ENCODE data around the gene CEP135.

The CEP135 gene, protein sequence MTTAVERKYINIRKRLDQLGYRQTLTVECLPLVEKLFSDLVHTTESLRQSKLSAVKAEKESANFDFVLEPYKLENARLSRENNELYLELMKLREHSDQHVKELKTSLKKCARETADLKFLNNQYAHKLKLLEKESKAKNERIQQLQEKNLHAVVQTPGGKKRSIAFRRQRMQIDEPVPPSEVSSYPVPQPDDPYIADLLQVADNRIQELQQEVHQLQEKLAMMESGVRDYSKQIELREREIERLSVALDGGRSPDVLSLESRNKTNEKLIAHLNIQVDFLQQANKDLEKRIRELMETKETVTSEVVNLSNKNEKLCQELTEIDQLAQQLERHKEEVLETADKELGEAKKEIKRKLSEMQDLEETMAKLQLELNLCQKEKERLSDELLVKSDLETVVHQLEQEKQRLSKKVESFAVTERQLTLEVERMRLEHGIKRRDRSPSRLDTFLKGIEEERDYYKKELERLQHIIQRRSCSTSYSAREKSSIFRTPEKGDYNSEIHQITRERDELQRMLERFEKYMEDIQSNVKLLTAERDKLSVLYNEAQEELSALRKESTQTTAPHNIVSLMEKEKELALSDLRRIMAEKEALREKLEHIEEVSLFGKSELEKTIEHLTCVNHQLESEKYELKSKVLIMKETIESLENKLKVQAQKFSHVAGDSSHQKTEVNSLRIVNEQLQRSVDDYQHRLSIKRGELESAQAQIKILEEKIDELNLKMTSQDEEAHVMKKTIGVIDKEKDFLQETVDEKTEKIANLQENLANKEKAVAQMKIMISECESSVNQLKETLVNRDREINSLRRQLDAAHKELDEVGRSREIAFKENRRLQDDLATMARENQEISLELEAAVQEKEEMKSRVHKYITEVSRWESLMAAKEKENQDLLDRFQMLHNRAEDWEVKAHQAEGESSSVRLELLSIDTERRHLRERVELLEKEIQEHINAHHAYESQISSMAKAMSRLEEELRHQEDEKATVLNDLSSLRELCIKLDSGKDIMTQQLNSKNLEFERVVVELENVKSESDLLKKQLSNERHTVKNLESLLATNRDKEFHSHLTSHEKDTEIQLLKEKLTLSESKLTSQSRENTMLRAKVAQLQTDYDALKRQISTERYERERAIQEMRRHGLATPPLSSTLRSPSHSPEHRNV

DNA sequence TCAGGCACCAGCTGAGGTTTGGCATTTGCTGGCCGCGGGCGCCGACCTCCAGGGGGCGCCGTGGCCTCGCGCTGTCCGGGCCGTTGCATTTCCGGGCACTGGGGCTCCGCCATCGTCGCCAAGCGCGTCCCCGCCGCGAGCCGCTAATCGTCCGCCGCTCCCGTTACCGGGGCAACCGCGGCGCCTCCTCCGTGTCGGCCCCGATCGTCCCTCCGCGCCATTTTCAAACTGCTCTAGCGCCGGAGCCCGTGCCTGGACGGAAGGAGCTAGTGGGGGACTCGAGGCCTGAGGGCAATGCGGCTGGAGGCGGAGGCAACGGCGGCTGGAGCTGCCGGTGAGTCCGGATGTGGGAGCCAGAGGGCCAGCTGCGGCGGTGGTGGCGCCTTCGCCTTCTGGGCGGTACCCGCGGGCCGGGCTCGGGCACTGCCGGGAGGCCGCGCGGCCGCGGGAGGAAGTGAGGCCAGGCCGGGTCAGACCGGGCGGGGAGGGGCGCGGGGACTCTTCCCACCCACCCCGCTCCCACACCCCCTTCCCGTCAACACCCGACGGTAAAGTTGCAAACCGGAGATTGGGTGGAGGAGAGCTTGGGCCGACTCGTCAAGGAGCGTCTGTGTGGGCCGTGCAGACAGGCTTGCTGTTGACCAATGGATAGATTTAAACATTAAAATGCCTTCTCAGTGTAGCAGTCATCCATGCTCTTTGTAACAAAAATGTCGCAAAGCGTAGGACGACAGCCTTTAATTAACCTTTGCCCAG, at the start of gene CEP135:
TSS of gene CEP135 (plus strand) at position 220 of the 756 bp plus-strand sequence. CDS start 3,186 bp downstream, outside the sequence.
- Histone ChIP-seq H3K36me3 (ENCODE audit: insufficient read depth, low read length) (no peaks in the 10 kb centered on the region; the same call in 1 of the 2 replicates), H3K4me1 (ENCODE audit: insufficient read depth, low read length) (peaks cover 17% of the 10 kb centered on the region), H3K9ac (ENCODE audit: low read depth, low read length) (peak within 1 kb of the TSS; percentile 77), H3K9me3 (ENCODE audit: control insufficient read depth, insufficient read depth, low read length) (no peaks in the 10 kb centered on the region)

DNA sequence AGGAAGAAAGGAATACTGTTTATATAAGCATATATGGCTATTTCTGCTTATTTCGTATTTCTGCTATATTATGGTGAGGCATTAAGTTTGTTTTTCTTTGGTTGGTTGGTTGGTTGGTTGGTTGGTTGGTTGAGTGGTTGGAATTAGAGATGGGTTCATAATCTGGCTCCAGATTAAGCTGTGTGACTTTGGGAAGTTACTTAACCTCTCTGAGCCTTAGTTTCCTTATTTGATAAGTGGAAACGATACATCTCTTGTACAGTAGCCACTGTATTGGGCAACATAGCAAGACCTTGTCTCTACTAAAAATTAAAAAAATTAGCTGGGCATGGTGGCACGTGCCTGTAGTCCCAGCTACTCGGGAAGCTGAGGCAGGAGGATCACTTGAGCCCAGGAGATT, 46.1 kb upstream of the CEP135 start:
- H3K4me1 ChIP-seq (ENCODE audit: insufficient read depth, low read length): no peaks in the 10 kb centered on the region
- no peaks in the 10 kb centered on the region for H3K36me3 ChIP-seq (ENCODE audit: insufficient read depth, low read length)
- no peaks in the 10 kb centered on the region for H3K9me3 ChIP-seq (ENCODE audit: control insufficient read depth, insufficient read depth, low read length)
- H3K9ac ChIP-seq (ENCODE audit: low read depth, low read length): no peak overlapping the region

DNA sequence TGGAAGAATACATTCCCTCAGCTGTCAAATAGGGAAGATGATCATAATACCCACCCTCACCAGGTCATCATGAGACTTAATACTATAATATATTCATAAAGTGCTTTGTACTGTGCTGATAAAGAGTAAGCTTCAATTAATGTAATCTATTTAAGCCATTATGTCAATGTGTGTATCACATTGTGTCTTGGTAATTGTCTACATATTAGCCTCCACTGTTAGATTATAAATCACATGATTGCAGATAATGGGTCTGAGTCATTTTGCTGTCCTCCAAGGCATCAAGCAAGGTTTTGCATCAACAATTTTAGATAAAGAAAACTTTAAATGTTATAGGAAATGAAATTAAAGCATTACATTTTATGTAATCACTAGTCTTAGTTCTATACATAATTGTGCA, 45.2 kb upstream of the CEP135 start:
- Histone ChIP-seq H3K4me1 (ENCODE audit: insufficient read depth, low read length) (no peaks in the 10 kb centered on the region), H3K9ac (ENCODE audit: low read depth, low read length) (no peak overlapping the region), H3K9me3 (ENCODE audit: control insufficient read depth, insufficient read depth, low read length) (no peaks in the 10 kb centered on the region), H3K36me3 (ENCODE audit: insufficient read depth, low read length) (no peaks in the 10 kb centered on the region)

DNA sequence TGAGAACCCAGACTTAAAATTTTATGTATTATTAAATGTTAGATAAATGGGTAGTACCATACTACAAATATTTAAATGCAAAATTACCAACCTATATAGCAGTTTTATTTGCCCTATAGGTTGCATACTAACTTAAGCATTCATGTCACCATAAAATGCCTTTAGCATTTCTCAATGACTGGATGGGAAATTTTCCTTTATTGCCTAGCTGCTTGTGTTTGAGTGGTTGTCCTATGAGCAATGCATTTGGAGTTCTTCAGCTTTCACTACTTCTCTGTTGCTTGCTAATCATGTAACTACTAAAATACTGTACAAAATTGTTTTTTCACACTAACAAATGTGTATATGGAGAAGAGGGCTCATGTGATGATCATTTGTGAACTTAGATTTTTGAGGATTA, 44.2 kb upstream of the CEP135 start:
- no peaks in the 10 kb centered on the region for H3K36me3 ChIP-seq (ENCODE audit: insufficient read depth, low read length)
- H3K9me3 ChIP-seq (ENCODE audit: control insufficient read depth, insufficient read depth, low read length): no peaks in the 10 kb centered on the region
- H3K9ac ChIP-seq (ENCODE audit: low read depth, low read length): no peak overlapping the region
- H3K4me1 ChIP-seq (ENCODE audit: insufficient read depth, low read length): no peaks in the 10 kb centered on the region

DNA sequence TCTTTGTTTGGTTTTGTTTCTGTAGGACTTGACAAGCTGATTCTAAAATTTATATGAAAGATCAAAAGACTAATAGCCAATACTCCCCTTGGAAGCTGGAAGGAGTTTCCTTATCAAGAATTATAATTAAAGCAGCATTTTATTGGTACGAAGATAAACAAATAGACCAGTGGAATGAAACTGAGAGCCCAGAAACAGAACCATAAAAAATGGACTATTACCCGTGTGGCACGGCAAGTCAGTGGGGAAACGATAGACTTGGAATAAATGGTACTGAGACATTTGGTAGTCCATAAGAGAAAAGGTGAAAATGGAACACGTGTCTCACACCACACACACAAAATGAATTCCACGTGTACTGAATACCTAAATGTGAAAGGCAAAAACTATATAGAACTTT, 42.4 kb upstream of the CEP135 start:
- Histone ChIP-seq H3K4me1 (ENCODE audit: insufficient read depth, low read length) (no peaks in the 10 kb centered on the region), H3K9me3 (ENCODE audit: control insufficient read depth, insufficient read depth, low read length) (no peaks in the 10 kb centered on the region), H3K36me3 (ENCODE audit: insufficient read depth, low read length) (no peaks in the 10 kb centered on the region), H3K9ac (ENCODE audit: low read depth, low read length) (no peak overlapping the region)

DNA sequence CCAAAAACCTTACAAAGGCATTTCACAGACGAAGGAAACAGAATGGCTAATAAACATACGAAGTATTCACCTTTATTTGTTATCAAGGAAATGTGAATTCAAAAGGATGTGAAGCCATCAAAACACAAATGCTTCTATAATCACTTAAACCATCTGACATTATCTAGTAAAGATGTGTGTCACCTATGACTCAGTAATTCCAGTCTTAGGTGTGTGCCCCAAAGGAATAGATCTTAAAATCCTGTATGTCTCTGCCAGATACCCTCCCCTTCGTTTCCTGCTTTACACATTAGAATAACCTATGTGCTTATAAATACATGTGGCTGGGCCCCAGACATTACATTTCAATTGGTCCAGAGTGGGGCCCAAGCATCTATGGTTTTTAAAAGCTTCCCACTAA, 41.8 kb upstream of the CEP135 start:
- H3K4me1 ChIP-seq (ENCODE audit: insufficient read depth, low read length): no peaks in the 10 kb centered on the region
- H3K9ac ChIP-seq (ENCODE audit: low read depth, low read length): no peak overlapping the region
- H3K9me3 ChIP-seq (ENCODE audit: control insufficient read depth, insufficient read depth, low read length): no peaks in the 10 kb centered on the region
- no peaks in the 10 kb centered on the region for H3K36me3 ChIP-seq (ENCODE audit: insufficient read depth, low read length)

DNA sequence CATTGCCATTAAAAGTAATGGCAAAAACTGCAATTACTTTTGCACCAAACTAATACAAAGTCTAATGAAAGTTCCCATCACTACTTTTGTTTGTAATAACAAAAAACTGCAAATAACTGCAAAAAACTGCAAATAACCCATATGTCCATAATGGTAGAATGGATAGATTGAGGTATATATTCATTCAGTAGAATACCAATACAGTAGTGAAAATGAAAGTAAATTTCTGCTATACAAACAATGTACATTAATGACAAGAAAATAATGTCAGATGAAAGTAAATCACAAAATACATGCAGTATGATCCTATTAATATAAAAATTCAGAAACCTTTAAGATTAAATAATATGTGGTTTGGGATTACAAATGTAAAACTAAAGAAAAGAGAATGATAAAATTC, 41.3 kb upstream of the CEP135 start:
- no peaks in the 10 kb centered on the region for H3K4me1 ChIP-seq (ENCODE audit: insufficient read depth, low read length)
- no peaks in the 10 kb centered on the region for H3K9me3 ChIP-seq (ENCODE audit: control insufficient read depth, insufficient read depth, low read length)

DNA sequence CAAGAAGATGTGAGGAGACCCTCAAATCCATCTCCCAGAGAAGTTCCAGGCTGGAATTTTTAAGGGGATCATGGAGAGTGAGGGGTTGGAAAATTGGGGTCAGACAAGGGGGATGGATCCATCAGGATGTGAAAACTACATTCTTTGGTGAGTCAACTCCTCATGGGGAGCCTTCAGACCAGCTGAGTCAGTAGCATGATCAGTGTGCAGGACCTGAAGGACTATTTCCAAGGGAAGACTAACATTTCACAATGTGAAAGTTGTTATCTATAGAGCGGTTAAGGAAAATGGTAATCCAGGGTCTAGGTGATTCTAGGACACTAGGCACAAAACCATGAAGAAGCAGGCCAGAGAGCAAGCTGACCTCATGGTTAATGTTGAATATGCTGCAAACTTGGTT, 38.6 kb upstream of the CEP135 start:
- no peaks in the 10 kb centered on the region for H3K9me3 ChIP-seq (ENCODE audit: control insufficient read depth, insufficient read depth, low read length)
- no peak overlapping the region for H3K9ac ChIP-seq (ENCODE audit: low read depth, low read length)
- no peaks in the 10 kb centered on the region for H3K36me3 ChIP-seq (ENCODE audit: insufficient read depth, low read length)
- no peaks in the 10 kb centered on the region for H3K4me1 ChIP-seq (ENCODE audit: insufficient read depth, low read length)

More for the DNA sequence above, 41.3 kb upstream of the CEP135 start:
- Histone ChIP-seq H3K9ac (ENCODE audit: low read depth, low read length) (no peak overlapping the region), H3K36me3 (ENCODE audit: insufficient read depth, low read length) (no peaks in the 10 kb centered on the region)

DNA sequence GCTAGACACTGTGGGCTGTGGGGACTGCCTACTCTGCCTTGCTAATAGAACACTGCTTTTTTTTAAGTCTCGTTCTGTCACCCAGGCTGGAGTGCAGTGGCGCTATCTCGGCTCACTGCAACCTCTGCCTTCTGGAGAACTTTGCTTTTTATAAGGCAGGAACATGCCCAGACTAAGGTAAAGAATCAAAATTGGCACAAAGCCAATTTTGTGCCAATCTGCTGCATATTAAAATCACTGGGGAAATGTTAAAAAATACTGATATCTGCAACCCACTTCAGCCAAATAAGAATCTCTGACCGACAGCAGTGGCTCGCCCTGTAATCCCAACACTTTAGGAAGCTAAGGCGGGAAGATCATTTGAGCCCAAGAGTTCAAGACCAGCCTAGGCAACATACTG, 36.5 kb upstream of the CEP135 start:
- no peaks in the 10 kb centered on the region for H3K4me1 ChIP-seq (ENCODE audit: insufficient read depth, low read length)
- H3K9me3 ChIP-seq (ENCODE audit: control insufficient read depth, insufficient read depth, low read length): no peaks in the 10 kb centered on the region
- no peak overlapping the region for H3K9ac ChIP-seq (ENCODE audit: low read depth, low read length)
- no peaks in the 10 kb centered on the region for H3K36me3 ChIP-seq (ENCODE audit: insufficient read depth, low read length)

DNA sequence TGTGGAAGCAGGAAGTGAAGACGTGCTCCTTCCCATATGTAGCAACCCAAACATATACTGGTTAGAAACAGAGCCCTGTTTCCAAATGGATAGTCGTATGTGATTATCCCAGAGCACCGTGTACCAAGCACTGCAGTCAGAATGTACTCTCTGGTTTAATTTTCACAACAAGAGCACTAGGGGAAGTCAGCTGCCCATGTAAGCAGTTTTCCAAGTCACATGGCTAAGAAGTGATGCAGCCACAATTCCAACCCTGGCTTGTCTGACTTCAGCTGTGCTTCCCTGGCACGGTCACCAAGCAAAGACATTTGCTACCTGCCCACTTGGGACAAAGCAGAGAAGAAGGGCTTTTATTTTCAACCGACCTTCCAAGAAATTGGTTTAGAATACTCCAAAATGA, 28.2 kb upstream of the CEP135 start:
- Histone ChIP-seq H3K9ac (ENCODE audit: low read depth, low read length) (no peak overlapping the region), H3K9me3 (ENCODE audit: control insufficient read depth, insufficient read depth, low read length) (no peaks in the 10 kb centered on the region), H3K36me3 (ENCODE audit: insufficient read depth, low read length) (no peaks in the 10 kb centered on the region), H3K4me1 (ENCODE audit: insufficient read depth, low read length) (no peaks in the 10 kb centered on the region)

DNA sequence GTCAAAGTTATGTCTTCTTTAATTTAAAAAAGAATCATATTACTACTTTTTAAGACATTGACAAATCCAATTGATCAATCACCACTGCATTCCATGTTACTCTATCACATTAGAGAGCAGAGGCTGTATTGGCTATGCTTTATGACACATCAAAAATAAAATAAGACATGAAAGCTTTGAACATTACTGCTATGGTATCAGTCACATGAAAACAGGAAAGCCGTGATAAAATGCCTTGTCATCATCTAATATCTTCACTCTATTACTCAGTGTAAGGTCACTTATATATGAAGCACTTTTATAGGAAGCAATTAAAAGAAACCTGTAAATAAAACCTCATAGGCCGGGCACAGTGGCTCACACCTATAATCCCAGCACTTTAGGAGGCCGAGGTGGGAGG, 27.7 kb upstream of the CEP135 start:
- H3K36me3 ChIP-seq (ENCODE audit: insufficient read depth, low read length): no peaks in the 10 kb centered on the region

DNA sequence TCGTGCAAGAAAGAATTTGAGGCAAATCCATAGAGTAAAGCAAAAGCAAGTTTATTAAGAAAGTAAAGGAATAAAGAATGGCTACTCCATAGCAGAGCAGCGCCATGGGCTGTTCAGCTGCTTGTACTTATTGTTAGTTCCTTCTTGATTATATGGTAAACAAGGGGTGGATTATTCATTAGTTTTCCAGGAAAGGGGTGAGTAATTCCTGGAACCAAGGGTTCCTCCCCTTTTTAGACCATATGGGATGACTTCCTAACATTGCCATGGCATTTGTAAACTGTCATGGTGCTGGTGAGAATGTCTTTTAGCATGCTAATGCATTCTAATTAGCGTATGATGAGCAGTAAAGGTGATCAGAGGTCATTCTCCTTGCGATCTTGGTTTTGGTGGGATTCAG, 23.5 kb upstream of the CEP135 start:
- Histone ChIP-seq H3K9me3 (ENCODE audit: control insufficient read depth, insufficient read depth, low read length) (no peaks in the 10 kb centered on the region), H3K4me1 (ENCODE audit: insufficient read depth, low read length) (0 out of 2 replicates have a peak, but pooled peaks cover 10% of the 10 kb centered on the region), H3K9ac (ENCODE audit: low read depth, low read length) (no peak overlapping the region), H3K36me3 (ENCODE audit: insufficient read depth, low read length) (no peaks in the 10 kb centered on the region)

More for the DNA sequence above, 27.7 kb upstream of the CEP135 start:
- Histone ChIP-seq H3K9ac (ENCODE audit: low read depth, low read length) (no peak overlapping the region), H3K9me3 (ENCODE audit: control insufficient read depth, insufficient read depth, low read length) (no peaks in the 10 kb centered on the region), H3K4me1 (ENCODE audit: insufficient read depth, low read length) (no peaks in the 10 kb centered on the region)

DNA sequence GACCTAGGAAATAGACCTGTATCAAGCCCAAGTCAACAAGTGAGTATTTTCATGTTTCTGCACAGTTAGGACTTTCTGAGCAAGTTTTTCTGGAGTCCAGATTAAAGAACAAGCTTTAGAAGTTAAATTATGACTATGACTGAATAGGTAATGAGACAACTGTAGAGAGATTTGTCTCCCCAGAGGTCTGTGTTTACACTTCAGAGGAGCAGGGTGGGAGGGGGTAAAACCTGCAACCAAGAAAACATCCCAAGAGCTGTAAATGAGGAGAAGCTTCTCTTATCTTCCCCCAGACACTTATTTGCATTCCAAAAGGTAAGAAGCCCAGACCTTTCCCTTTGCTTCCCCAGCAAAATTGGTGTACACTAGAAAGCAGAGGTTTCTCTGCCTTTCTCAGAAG, 22.1 kb upstream of the CEP135 start:
- Histone ChIP-seq H3K9me3 (ENCODE audit: control insufficient read depth, insufficient read depth, low read length) (no peaks in the 10 kb centered on the region), H3K4me1 (ENCODE audit: insufficient read depth, low read length) (0 out of 2 replicates have a peak, but pooled peaks cover 10% of the 10 kb centered on the region), H3K9ac (ENCODE audit: low read depth, low read length) (no peak overlapping the region), H3K36me3 (ENCODE audit: insufficient read depth, low read length) (no peaks in the 10 kb centered on the region)
